Measurements from ENCODE around the gene TRAF7.

TRAF7 gene

DNA sequence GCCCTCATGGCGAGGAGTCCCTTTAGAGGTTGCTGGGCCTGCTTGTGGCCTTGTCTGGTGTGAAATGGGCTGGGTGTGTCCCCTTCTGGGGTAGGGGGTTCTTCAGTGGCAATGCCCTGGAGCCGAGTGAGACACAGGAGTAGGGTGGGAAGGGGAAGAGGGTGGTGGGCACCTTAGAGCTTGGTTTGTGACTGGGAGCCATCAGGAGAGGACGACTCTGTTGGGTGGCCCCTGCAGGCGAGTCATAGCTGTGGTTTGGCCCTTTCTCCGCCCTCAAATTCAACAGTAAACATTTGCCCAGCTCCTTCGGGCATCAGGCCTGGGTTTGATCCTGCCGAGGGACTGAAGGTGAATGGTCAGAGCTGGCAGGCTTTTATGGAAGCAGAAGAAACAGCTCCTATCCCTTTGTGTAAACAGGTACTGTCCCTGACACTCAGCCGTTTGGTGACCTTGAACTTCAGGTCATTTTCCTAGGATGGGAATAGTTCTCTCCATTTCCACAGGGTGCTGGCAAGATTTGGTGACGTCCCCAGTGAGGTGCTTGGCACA, 70.7 kb downstream of the TRAF7 start:
- DNase-seq: no peak

DNA sequence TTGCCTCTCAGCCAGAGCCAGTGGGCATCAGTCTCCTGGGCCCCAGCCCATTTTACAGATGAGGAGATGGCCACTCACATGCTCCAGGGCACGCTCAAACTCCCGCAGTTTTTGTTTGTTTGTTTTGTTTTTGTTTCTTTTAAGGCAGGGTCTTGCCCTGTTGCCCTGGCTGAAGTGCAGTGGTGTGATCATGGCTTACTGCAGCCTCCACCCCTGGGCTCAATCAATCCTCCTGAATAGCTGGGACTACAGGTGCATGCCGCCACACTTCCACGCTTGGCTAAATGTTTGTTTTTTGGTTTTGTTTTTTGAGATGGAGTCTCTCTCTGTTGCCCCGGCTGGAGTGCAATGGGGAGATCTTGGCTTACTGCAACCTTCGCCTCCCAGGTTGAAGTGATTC, 71.3 kb downstream of the TRAF7 start:
- DNase-seq: no peak

Data from NCI-H524 (cell line).